Smooth muscle cell of trachea (primary cell): ENCODE measurements around the gene CHCT1. TPM values are rescaled to one million over a fixed set of nuclear protein-coding genes. Genes with fewer than 3 reads are reported as not detected.

Source experiments
- total RNA-seq: library from RNA; depleted of rRNA; stranded (reverse); fragments of >200 nt; gene quantifications from 2 replicates; pipeline ENCODE4 v1.2.1, GENCODE V29; 2014

The CHCT1 gene
- total RNA-seq: 1.2 TPM in 1 of 2 replicates, not detected in the other

DNA sequence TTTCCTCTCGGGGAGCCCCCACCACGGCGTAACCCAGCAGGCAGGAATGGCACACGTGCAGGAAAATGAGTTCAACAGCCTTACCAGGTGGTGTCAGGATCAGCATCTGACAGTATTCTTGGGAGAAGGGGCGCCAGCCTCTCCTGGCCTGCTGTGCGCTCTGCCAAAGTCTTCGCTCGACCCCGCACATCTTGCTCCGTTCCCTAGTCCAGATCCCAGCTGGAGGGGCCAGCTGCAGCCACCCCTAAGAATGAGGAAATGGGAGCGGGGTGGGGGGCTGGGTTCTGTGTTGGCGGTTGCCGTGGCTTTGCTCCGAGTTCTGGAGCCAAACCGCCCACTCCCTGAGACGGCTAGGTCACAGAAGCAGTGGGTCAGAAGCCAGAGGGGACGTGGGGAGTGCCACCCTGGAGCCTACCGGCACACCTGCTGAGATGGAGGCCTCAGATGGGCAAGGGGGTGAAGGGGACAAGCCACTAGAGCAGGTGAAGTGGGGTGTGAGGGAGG lies at the start of gene CHCT1:
CHCT1 (plus strand) TSS at position 328 of the 504 bp plus-strand sequence; CDS start at position 432, 104 bp downstream.

DNA sequence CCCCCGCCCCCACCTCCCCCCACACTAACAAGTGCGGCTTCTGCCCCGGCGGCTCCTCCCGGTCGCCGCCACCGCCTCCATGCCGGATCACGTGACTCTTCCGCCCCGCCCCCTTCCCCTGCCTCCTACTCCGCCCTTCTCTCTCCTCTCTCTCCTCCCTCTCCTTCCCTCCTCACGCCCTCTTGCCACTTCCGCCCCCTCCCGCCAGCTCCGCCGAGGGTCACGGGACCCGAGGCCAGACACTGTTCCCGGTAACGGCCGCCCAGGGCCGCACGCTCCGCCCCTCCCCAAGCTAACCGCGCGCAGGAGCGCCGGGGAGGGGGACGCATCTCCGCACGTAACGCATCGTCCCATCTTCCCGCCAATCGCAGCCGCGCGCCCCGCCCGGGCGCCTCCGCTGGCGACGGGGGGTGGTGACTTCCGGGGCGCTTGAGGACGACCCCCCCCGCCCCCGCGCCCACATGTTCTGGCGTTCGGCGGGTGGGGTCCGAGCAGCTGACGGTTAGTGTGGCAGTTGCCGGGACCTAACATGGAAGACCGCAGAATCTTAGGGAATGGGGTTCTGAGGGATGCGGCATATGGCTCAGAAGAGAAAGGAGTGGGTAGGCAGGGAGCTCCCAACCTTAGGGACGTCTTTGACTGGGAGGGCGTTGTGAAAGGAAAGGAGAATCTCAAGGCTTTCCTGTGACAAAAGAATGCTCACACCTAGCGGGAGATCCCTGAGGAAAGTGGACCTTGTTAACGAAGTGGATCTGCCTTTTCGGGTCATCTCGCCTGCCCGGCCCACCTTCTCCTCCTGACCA lies 30.0 kb upstream of the CHCT1 start, which contains the start of gene USP32:
USP32 (minus strand) TSS at position 92 of the 803 bp plus-strand sequence. CDS start 194 bp downstream, outside the sequence.

Other genes starting within 250 kb of the CHCT1 start
- 68.8 and 84.1 TPM in 2 replicates for gene USP32, start 30.4 kb upstream of the CHCT1 start, total RNA-seq
- gene APPBP2, start 103.8 kb downstream of the CHCT1 start, total RNA-seq: 55.7 and 72.4 TPM in 2 replicates
- gene PPM1D, start 177.7 kb downstream of the CHCT1 start, total RNA-seq: 10.5 and 13.9 TPM in 2 replicates